Activated CD4-positive, alpha-beta T cell treated with anti-CD3 and anti-CD28 coated beads, Interleukin-2, amount 50 U/mL, for 16 hours (primary cell): ENCODE measurements around the gene SOCS1.
"Not testable (repeated sequence)": the region's sequence is repeated elsewhere in the genome, so short reads cannot be mapped to it uniquely, and the experiment has no call there.

ENCODE experiments used
- DNase-seq: peaks from one replicate; pipeline ENCODE4 v3.0.0-alpha.2; 2020

Gene SOCS1

GRCh38 chr16:11255737-11256660 lies at the start of gene SOCS1:
TSS of gene SOCS1 (minus strand) at chr16:11256204. CDS start at chr16:11255478, 726 bp downstream.
- DNase-seq: peak; percentile 91

GRCh38 chr16:11303405-11304138 lies 47.6 kb upstream of the SOCS1 start:
- DNase-seq: no peak

GRCh38 chr16:11302977-11303376 lies 47.0 kb upstream of the SOCS1 start:
- no peak for DNase-seq

- DNase-seq: no peak
Observed at GRCh38 chr16:11301645-11302501, 45.9 kb upstream of the SOCS1 start.

GRCh38 chr16:11300560-11300892 lies 44.5 kb upstream of the SOCS1 start:
- no peak for DNase-seq

- DNase-seq: no peak
Observed at GRCh38 chr16:11299865-11300559, 44.0 kb upstream of the SOCS1 start.

- DNase-seq: not testable (repeated sequence)
Observed at GRCh38 chr16:11298950-11299547, 43.0 kb upstream of the SOCS1 start.

GRCh38 chr16:11298143-11298900 lies 42.3 kb upstream of the SOCS1 start:
- DNase-seq: no peak

GRCh38 chr16:11297492-11298142 lies 41.6 kb upstream of the SOCS1 start:
- DNase-seq: peak; percentile 76

GRCh38 chr16:11296706-11297491 lies 40.9 kb upstream of the SOCS1 start:
- DNase-seq: no peak

GRCh38 chr16:11296351-11296705 lies 40.3 kb upstream of the SOCS1 start:
- DNase-seq: no peak

- DNase-seq: no peak
Observed at GRCh38 chr16:11295672-11296071, 39.7 kb upstream of the SOCS1 start.

GRCh38 chr16:11292076-11292748 lies 36.2 kb upstream of the SOCS1 start:
- DNase-seq: no peak

- no peak for DNase-seq
Observed at GRCh38 chr16:11291091-11291703, 35.2 kb upstream of the SOCS1 start.

GRCh38 chr16:11290102-11290893 lies 34.3 kb upstream of the SOCS1 start:
- no peak for DNase-seq

- not testable (repeated sequence) for DNase-seq
Observed at GRCh38 chr16:11289696-11290095, 33.7 kb upstream of the SOCS1 start.

- no peak for DNase-seq
Observed at GRCh38 chr16:11289202-11289601, 33.2 kb upstream of the SOCS1 start.

GRCh38 chr16:11285842-11286241 lies 29.8 kb upstream of the SOCS1 start:
- DNase-seq: no peak
